AML-193 (cell line): Measurements from ENCODE around the gene MPC1.
"Not testable (repeated sequence)": the region's sequence is repeated elsewhere in the genome, so short reads cannot be mapped to it uniquely, and the experiment has no call there.

Source experiments
- DNase-seq, 2 experiments: peaks; one replicate each; lab custom pipeline; 2025; lab: John Stamatoyannopoulos, UW

MPC1 gene

DNA sequence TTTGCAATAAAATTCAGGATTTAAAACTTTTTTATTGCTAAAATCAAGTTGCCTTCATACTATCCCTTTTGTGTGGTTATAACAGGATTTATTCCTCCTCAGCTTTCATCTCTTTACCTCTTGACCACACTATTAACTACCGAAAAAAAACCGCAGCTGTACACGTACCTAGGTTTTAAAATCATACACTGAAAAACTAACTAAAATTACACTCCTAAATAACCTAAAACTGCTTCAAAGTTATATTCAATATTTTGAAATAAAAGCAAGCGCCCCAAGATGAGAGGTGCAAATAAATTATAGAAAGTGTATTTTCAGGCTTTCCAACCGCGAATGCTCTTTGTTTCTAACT, 1.4 kb downstream of the MPC1 start:
- no peak for DNase-seq

DNA sequence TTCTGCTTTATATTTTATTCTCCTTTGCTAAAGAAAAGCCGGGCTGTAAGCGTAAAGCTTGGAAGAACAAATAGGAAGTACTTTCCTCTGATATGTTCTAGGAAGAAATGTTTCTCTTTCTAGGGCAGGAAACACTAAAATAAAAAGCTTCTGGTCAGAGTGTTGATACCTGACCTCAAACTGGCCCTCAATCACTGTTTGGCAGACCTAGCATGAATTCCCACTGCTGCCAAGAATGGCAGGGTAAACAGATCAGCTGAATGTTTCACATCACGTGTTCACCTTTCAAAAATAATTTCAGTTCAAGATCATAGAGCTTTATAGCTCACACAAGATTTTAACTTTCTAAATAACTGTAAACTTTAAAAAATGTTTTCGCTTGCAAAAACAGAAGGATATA, 2.9 kb downstream of the MPC1 start:
- no peak for DNase-seq

DNA sequence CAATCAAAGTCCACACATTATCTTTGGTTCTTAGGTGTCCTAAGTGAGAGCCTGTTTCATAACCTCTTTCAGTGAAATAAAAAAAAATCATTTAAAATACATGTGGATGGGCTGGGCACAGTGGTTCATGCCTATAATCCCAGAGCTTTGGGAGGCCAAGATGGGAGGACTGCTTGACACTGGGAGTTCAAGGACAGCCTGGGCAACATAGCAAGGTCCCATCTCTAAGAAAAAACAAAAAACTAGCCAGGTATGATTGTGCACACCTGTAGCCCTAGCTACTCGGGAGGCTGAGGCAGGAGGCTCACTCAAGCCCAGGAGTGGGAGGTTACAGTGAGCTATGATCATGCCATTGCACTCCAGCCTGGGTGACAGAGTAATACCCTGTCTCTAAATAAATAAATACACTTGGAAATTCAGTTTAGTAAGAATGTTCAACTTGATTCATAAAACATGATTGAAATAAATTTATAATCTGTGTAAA, 3.6 kb downstream of the MPC1 start:
- DNase-seq: no peak

DNA sequence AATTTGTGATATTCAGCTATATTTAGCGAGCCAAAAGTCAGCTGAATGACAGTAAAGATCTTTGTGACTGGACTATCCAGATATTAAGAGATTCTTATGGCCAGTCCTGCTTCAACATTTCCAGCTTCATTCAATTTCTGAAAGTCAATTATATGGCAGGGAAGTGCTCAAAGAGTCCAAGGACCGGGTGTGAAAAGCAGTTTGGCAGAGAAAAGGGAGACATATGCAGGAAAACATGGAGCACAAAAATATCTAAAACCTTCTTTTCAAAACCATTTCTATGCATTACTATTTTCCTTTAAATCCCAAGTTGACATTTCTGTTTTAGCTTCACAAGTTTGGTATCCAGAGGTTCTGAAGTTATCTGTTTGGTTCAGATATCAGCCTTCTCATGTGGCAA, 5.0 kb downstream of the MPC1 start:
- DNase-seq: no peak

DNA sequence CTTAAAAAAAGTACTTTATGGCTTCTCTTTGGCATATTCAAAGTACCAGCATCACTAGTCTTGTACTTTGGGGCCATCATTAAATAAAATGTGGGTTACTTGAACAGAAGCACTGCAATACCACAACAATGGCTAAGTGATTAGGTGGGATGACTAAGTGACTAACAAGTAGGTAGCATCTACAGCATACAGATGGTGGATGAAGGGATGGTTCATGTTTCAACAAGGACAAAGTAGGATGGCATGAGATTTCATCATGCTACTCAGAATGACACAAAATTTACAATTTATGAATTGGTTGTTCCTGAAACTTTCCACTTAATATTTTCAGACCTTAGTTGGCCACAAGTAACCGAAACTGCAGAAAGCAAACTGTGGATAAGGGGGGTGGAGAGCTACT, 7.7 kb downstream of the MPC1 start:
- no peak for DNase-seq

DNA sequence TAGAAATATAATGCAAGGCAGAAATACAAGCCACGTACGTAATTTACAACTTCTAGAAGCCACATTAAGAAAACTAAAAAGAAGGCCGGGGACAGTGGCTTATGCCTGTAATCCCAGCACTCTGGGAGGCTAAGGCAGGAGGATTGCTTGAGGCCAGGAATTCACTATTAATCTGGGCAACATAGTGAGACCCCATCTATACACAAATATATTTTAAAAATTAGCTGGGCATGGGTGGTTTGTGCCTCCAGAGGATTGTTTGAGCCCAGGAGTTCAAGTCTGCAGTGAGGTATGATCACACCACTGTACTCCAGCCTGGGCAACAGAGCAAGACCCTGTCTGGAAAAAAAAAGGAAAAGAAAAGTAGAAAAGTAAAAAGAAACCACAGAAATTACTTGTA, 12.3 kb downstream of the MPC1 start:
- no peak for DNase-seq

DNA sequence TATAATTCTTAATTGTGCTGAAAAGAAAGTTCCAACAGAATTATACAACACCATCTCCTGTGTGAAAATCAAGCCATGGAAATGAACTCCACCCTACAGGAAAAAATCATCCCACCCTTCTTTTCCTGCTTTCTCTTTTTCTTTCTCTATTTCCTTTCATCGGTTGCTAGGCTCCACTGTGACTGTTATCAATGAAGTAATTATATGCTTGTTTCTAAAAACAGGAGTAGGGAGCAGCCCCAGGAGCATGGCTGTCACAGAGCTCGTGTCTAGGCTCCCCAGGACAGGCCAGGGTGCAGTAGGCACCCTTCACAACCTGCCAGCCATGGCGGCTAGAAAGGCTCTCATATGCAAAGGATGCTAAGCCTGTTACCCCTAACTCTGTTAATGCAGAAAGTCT, 13.0 kb downstream of the MPC1 start:
- no peak for DNase-seq

DNA sequence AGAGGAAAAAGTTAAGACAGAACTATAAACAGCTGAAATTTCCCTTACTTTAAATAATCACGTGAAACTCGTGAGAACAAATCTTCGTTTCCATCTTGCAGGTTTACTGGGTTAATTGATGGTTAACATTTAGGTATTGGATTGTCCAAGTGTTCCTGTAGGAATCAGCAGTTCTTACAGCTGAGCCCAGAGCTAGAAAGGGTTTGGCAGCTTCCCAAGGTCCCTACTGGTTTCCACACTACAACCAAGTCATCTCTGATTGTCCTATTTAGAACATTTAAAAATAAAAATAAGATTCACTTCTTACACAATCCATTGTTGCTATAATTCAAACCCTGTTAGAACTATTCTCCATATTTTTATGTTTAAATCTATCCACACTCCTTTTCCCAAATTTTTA, 15.8 kb downstream of the MPC1 start:
- no peak for DNase-seq

DNA sequence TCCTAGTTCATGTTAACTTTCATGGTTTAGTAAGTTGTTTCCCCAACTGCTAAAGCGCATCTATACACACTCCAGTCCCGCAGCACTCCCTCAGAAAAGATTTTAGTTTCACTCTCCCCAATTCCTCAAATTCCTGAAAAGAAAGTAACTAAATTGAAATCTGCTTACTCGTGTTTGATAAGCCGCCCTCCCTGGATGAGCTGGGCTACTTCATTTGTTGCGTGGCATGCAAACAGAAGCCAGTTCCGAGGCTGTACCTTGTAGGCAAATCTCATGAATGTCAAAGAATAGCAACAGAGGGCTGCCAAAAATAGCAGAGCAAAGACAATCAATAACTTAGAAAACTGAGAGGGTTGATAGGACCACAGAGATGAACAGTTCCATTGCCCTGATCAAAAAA, 16.9 kb downstream of the MPC1 start:
- no peak for DNase-seq

DNA sequence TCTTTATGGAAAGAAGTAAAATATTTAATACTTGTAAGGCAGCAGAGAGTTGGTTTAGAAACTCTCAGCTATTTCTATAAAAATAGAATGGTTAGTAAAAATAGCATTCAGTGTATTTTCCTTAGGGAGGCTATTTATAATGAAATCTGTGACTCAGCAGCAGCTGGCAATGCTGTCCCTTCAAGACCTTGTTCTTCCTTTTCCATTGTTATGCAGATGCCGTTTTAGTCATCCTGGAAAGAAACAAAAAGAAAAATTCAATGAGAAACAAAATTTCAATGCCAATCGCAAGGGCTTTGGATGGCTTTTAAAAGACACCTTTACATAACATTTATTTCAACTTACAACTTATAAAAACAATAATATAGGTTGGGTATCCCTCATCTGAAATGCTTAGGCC, 17.5 kb downstream of the MPC1 start:
- DNase-seq: no peak

DNA sequence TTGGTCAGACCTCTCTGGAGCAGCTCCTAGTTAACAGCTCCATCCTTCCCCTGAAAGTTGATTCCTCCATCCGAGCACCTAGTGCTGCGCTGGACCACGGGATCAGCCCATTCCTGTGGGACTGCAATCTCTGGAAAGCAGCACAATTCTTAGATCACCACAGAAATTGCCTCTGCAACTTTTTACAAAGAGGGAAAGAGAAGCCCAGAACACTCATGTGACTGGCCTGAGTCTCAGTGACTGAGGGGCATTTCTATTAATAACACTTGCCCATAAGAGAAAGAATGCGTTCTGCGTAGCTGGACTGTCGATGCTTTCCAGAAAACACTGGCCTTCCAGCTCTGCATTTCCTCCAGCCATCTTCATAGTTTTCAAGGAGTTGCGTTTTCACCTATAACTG, 18.3 kb downstream of the MPC1 start:
- DNase-seq: no peak

DNA sequence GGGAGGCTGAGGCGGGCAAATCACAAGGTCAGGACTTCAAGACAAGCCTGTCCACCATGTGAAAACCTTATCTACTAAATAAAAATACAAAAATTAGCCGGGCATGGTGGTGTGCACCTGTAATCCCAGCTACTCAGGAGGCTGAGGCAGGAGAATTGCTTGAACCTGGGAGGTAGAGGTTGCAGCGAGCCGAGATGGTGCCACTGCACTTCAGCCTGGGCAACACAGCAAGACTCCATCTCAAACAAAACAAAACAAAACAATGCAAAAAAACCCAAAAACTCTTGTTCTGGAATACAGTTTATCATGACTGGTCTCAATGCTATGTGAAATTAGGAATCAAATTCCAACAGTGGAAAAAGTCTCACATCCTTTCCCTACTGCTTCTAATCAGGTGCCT, 20.3 kb downstream of the MPC1 start:
- DNase-seq: not testable (repeated sequence)

DNA sequence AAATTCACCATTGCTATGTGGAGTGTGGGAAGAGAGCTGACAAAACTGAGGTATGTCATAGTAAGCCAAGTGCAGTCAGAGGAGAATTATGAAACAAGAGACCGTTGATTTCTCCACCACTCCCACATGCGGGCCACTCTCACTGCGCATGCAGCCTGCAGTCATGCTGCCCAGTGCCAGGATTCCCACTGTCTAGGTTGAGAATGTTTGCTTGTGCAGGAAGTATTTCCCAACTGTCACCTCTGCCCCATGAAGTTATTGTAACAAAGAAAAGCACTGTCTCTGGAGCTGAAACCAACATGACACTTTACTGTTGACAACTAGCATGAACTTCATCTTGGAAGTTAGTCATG, 21.7 kb downstream of the MPC1 start:
- peak; percentile 82 to 88 for DNase-seq

DNA sequence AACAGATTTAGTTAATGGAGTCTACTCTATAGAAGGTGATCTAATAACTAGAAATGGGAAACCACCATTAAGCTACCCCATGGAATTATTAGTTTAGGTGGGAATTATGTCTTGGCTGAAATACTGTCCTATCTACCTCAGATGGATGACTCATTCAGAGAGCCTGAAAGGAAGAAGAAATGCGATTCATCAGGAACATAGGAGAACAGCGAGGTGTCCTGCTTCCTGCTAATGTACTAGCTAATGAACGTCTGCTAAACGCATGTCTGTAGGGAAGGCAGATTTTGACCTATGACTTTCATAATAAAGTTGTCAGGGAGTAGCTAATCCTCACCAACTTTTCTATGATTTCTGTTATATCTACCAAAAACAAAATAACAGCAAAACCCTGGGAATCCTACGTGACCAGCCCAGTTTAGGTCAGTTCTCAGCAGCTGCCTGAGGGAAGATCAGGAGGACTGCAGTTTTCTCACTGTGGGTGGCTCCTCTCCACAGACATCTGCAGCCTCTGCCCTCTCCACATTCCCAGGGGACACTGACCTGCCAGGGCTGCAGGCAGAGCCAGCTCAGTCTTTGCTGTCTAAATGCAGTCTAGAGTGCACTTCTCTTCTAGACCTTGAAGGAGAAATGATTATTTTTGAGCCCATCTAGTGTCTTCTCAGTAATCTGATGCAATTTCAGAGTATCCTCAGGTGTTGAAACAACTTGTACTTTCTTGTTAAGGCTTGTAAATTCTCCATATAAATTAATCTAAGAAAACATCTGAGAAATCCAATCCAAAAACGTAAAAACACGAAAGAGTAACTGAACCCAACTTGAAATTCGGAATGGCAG, 22.3 kb downstream of the MPC1 start:
- peak; percentile 82 to 88 for DNase-seq

DNA sequence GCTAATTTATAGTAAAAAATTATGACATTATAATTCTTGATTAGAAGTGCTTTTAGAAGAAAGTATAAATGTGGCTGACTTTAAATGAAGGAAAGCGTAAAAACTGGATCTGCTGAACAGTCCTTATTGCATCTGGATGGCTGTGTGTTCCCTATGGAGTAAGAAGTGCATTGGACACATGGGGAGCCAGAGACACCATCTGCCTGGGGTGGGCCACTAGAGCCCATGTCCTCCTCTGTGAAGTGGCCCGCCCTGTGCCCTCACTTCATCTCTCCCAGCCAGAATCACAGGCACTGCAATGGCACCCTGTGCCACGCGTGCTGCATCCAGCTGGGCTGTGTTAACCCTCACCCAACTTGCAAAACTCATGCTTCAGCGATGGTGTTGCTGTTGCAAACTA, 27.2 kb downstream of the MPC1 start:
- DNase-seq: no peak

DNA sequence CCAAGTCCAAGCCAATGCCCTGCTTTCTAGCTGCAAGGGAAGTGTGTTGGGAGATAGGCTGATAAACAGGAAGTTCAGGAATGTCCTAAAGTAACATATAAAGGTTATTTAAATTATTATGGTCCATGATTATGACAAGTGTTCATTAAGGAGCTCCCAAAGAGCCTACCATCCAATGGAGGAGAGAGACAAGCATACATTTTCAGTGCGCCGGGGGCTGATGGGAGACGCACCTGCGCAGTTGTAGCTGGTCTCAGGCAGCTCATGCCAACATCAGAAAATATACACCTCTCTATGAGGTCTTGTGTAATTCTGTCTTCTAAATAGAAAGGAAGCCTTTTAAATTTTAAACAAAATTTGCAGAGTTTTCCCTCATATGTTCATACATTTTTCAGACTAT, 27.8 kb downstream of the MPC1 start:
- DNase-seq: no peak

DNA sequence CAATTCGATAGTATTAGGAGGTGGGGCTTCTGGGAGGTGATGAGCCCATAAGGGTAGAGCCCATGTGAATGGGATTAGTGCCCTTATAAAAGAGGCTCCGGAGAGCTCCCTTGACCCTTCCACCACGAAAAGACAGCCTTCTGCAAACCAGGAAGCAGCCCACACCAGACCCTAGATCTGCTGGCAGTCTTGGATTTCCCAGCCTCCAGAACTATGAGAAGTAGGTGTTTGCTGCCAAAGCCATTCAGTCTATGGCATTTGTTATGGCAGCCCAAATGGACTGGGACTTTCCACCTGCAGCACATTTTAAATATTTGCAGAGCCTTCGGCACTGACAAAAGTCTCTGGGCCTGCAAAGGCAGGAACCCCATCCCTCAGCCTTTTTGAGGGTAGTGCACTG, 28.6 kb downstream of the MPC1 start:
- DNase-seq: no peak

DNA sequence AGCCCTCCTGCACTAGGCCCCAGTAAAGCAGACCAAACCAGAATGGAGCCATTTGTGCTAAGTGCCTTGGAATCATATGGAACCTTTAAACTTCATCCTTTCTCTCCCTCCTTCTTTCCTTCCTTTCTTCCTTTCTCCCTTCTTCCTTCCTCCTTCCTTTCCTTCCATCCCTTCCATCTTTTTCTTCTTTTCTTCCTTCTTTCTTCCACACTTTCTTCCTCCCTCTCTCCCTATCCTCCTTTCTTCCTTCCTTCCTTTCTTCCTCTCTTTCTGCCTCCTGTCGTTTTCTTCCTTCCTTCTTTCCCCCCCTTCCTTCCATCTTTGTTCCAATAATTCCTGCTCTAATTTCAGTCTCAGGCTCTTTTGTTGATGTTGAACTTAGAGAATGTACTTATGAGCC, 29.2 kb downstream of the MPC1 start:
- DNase-seq: no peak

DNA sequence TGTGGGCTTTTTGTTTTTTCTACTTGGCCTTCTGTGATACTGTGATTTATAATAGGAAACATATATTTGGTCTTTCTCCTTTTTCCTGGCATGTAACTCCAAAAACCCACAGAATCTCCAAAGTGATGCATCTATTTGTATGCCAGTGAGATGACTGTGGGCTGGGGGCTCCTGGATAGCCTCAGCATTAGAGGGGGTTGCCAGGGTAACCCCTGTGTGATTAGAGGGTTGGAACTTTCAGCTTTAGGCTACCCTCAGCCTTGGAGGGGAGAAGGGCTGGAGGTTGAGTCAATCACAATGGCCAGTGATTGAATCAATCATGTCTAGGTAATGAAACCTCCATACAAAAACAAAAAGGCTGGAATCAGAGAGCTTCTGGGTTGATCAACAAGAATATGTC, 29.8 kb downstream of the MPC1 start:
- no peak for DNase-seq

DNA sequence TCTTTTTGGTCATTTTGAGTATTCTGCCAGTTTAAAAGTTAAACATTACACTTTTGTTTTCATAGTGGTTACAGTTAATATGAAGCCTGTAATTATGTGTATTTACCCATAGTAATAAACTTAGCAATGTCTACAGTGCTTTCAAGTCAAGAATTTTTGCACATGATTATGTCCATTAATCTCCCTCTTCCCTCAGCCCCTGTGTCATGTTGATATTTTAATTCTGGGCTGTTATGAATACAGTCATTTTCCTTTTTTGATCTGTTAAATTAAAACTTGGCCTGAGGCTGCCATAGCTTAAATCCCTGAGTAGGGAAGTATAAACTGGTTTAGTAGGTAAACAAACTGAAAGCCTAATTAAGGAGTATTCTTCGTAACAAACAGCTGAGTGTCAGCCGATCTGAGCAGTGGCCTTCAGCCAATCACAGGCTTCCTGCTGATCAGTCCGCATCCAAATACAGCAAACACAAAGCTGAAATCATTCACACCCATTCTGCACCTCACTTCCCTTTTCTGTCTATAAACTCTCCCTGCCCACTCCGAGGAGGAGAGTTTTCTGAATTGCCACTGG, 30.9 kb downstream of the MPC1 start:
- peak; percentile 73 to 85 for DNase-seq

DNA sequence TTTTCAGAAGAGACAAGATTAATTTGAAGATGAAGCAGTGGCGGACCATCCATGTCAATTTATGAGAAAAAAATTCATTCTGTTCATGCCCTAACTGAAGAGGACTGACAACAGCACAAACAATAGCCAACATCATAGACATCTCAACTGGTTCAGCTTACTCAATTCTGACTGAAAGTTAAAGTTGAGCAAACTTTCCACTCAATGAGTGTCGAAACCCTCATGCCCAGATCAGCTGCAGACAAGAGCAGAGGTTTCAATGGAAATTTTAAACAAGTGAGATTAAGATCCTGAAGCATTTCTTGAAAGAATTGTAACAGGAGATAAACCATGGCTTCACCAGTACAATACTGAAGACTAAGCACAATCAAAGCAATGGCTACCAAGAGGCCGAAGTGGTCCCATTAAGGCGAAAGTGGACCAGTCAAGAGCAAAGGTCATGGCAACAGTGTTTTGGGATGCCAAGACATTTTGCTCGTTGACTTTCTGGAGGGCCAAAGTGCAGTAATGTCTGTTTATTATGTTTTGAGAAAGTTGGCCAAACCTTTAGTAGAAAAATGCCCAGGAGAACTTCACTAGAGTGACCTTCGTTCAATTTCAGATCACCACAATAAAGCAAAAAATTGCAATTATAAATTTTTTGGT, 34.3 kb downstream of the MPC1 start:
- peak; percentile 87 to 88 for DNase-seq

DNA sequence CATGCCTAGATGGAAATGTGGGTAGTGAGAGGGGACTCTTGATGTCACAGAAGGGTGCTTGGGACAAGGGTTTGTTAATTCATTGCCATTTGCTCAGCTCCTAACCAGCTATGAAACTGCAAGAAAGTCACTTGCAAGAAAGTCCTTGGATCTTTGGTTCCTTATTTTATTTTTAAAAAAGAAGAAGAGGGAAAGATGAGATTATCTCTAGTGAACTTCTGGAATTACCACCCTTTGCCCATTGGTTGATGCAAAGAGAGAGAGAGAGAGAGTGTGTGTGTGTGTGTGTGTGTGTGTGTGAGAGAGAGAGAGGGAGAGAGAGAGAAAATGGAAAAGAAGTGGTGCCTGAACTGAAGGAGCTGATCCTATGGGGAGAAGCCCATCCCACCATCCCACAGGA, 35.8 kb downstream of the MPC1 start:
- DNase-seq: no peak

DNA sequence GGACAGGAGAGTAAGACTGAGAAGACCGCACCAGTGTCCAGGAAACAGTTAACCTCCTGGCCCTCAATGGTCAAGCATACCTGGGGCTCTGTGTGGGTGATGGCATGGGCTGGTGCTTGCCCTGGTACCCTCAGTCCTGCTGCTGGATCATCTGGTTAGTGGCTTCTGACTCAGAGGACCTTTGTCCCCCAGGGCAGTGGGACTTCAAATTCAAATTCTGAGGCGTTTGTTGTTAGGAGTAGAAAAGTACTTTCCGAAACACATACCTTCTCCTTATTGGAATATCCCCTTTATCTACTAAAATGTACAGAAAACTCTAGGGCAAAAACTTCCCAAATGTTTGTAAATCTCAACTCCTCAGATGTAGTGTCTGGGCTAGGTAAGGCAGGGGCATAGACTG, 36.3 kb downstream of the MPC1 start:
- no peak for DNase-seq

DNA sequence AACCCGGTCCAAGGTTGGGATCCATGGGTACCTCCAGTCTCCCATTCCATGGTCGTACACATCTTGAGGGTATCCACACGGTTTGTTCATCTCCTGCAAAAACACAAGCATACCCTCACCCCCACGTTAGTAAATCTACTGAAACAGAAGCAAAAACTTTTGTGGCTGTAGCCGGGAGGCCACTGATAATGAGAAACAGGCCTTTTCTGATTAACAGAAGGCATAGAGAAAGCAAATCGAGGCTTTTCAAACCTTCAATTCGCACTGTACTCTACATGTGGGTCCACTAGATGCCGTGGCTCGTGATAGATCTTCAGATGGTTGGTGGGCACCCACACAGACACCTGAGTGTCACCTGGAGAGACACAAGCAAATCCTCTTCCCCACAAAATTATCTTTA, 37.1 kb downstream of the MPC1 start:
- not testable (repeated sequence) for DNase-seq
